NT2/D1 (cell line): Measurements from ENCODE around the gene FMN2.
"Not testable (repeated sequence)": the region's sequence is repeated elsewhere in the genome, so short reads cannot be mapped to it uniquely, and the experiment has no call there.

Experiments
- DNase-seq: peaks from one replicate; pipeline ENCODE4 v3.0.0-alpha.2; 2011; ENCODE audit warnings: low read depth, low spot score
- H3K27me3 ChIP-seq: 2 replicates; pipeline ENCODE4 v1.6.0; 2011; ENCODE audit warnings: mild to moderate bottlenecking; ENCODE audit not compliant: insufficient read length, insufficient read depth
- H3K36me3 ChIP-seq: 2 replicates; pipeline ENCODE4 v1.6.1; 2011; ENCODE audit warnings: mild to moderate bottlenecking, low read length, mixed read lengths; ENCODE audit not compliant: insufficient read depth, insufficient read length
- H3K4me1 ChIP-seq: 2 replicates; pipeline ENCODE4 v1.5.1; 2011; ENCODE audit not compliant: insufficient read depth, insufficient read length
- H3K4me3 ChIP-seq: 2 replicates; pipeline ENCODE4 v1.5.1; 2011; ENCODE audit warnings: low read depth; ENCODE audit not compliant: insufficient read length
- H3K9ac ChIP-seq: 2 replicates; pipeline ENCODE4 v1.6.0; 2011; ENCODE audit warnings: low read depth; ENCODE audit not compliant: insufficient read length
- H3K9me3 ChIP-seq: 2 replicates; pipeline ENCODE4 v1.5.1; 2011; ENCODE audit warnings: mild to moderate bottlenecking, low read length; ENCODE audit not compliant: insufficient read depth
- SUZ12 ChIP-seq: IDR thresholded peaks from 2 replicates; pipeline ENCODE4 v1.6.1; 2011; ENCODE audit not compliant: insufficient read length, insufficient read depth; ENCODE audit errors: extremely low read depth
- YY1 ChIP-seq: IDR thresholded peaks from 2 replicates; pipeline ENCODE4 v1.6.1; 2011; ENCODE audit not compliant: insufficient read length, insufficient read depth
- ZNF274 ChIP-seq: IDR thresholded peaks from 2 replicates; pipeline ENCODE4 v1.6.1; 2011; ENCODE audit warnings: mild to moderate bottlenecking, low read depth, low read length

Gene FMN2

GRCh38 chr1:240310226-240310925 is 218.7 kb downstream of the FMN2 start:
- no peak overlapping the region for H3K4me3 ChIP-seq
- TF ChIP-seq YY1: no peak
- TF ChIP-seq ZNF274: no peak
- no peak for TF ChIP-seq SUZ12
- H3K9ac ChIP-seq: no peak overlapping the region
- no peaks in the 10 kb centered on the region for H3K9me3 ChIP-seq
- no peaks in the 10 kb centered on the region for H3K27me3 ChIP-seq
- no peaks in the 10 kb centered on the region for H3K36me3 ChIP-seq
- no peaks in the 10 kb centered on the region for H3K4me1 ChIP-seq
- DNase-seq: no peak

- TF ChIP-seq SUZ12 (no peak), ZNF274 (no peak), YY1 (no peak)
- H3K27me3 ChIP-seq: no peaks in the 10 kb centered on the region
- H3K4me1 ChIP-seq: no peaks in the 10 kb centered on the region
- no peaks in the 10 kb centered on the region for H3K36me3 ChIP-seq
- H3K9ac ChIP-seq: no peak overlapping the region
- no peak for DNase-seq
- no peak overlapping the region for H3K4me3 ChIP-seq
- no peaks in the 10 kb centered on the region for H3K9me3 ChIP-seq
Observed at GRCh38 chr1:240312872-240313271, 221.2 kb downstream of the FMN2 start.

- Histone ChIP-seq H3K9me3 (no peaks in the 10 kb centered on the region), H3K27me3 (no peaks in the 10 kb centered on the region), H3K4me3 (no peak overlapping the region), H3K9ac (no peak overlapping the region), H3K4me1 (no peaks in the 10 kb centered on the region), H3K36me3 (no peaks in the 10 kb centered on the region)
- DNase-seq: no peak
- TF ChIP-seq SUZ12 (no peak), YY1 (no peak), ZNF274 (no peak)
Observed at GRCh38 chr1:240314845-240315801, 223.4 kb downstream of the FMN2 start.

- H3K36me3 ChIP-seq: no peaks in the 10 kb centered on the region
- no peak for DNase-seq
- H3K4me3 ChIP-seq: no peak overlapping the region
- no peak for TF ChIP-seq ZNF274
- no peak for TF ChIP-seq YY1
- no peak for TF ChIP-seq SUZ12
- H3K9ac ChIP-seq: no peak overlapping the region
- H3K9me3 ChIP-seq: no peaks in the 10 kb centered on the region
- no peaks in the 10 kb centered on the region for H3K27me3 ChIP-seq
- H3K4me1 ChIP-seq: no peaks in the 10 kb centered on the region
Observed at GRCh38 chr1:240319998-240320397, 228.3 kb downstream of the FMN2 start.

GRCh38 chr1:240320659-240321058 is 229.0 kb downstream of the FMN2 start:
- DNase-seq: no peak
- Histone ChIP-seq H3K4me3 (no peak overlapping the region), H3K4me1 (no peaks in the 10 kb centered on the region), H3K27me3 (no peaks in the 10 kb centered on the region), H3K9ac (no peak overlapping the region), H3K36me3 (no peaks in the 10 kb centered on the region), H3K9me3 (no peaks in the 10 kb centered on the region)
- no peak for TF ChIP-seq YY1
- no peak for TF ChIP-seq SUZ12
- no peak for TF ChIP-seq ZNF274

GRCh38 chr1:240322943-240323342 is 231.3 kb downstream of the FMN2 start:
- Histone ChIP-seq H3K9ac (no peak overlapping the region), H3K27me3 (no peaks in the 10 kb centered on the region), H3K9me3 (no peaks in the 10 kb centered on the region), H3K4me1 (no peaks in the 10 kb centered on the region), H3K4me3 (no peak overlapping the region), H3K36me3 (no peaks in the 10 kb centered on the region)
- DNase-seq: no peak
- no peak for TF ChIP-seq SUZ12
- TF ChIP-seq YY1: no peak
- TF ChIP-seq ZNF274: no peak

- not testable (repeated sequence) for H3K36me3 ChIP-seq, DNase-seq, H3K4me3 ChIP-seq, H3K9ac ChIP-seq, H3K4me1 ChIP-seq, H3K27me3 ChIP-seq, H3K9me3 ChIP-seq
Observed at GRCh38 chr1:240328382-240328781, 236.7 kb downstream of the FMN2 start.

GRCh38 chr1:240329443-240329842 is 237.8 kb downstream of the FMN2 start:
- H3K9ac ChIP-seq: no peak overlapping the region
- H3K4me3 ChIP-seq: no peak overlapping the region
- no peaks in the 10 kb centered on the region for H3K36me3 ChIP-seq
- no peaks in the 10 kb centered on the region for H3K9me3 ChIP-seq
- DNase-seq: no peak
- TF ChIP-seq ZNF274 (no peak), SUZ12 (no peak), YY1 (no peak)
- H3K27me3 ChIP-seq: no peaks in the 10 kb centered on the region
- H3K4me1 ChIP-seq: no peaks in the 10 kb centered on the region
